Stimulated activated CD8-positive, alpha-beta memory T cell treated with anti-CD3 and anti-CD28 coated beads, Interleukin-12 subunit alpha, Interleukin-12 subunit beta, amount 100 ng/mL, for 24 hours (primary cell): ENCODE results near the gene COL2A1.

ENCODE experiments used
- DNase-seq: peaks from one replicate; pipeline ENCODE4 v3.0.0-alpha.2; 2020; ENCODE audit errors: extremely low read depth

Gene COL2A1

GRCh38 chr12:47989666-47990065 is 14.6 kb downstream of the COL2A1 start:
- DNase-seq, result no peak

- DNase-seq, result no peak
These were observed 15.3 kb downstream of the COL2A1 start for GRCh38 chr12:47989023-47989417.

- DNase-seq, result no peak
These were observed 15.9 kb downstream of the COL2A1 start for GRCh38 chr12:47988073-47989022.

GRCh38 chr12:47987411-47988072 is 16.7 kb downstream of the COL2A1 start:
- no peak for DNase-seq

- DNase-seq, result no peak
These were observed 17.4 kb downstream of the COL2A1 start for GRCh38 chr12:47986832-47987231.

GRCh38 chr12:47986291-47986660 is 18.0 kb downstream of the COL2A1 start:
- no peak for DNase-seq

- no peak for DNase-seq
These were observed 18.5 kb downstream of the COL2A1 start for GRCh38 chr12:47985596-47986290.

GRCh38 chr12:47984331-47984801 is 19.9 kb downstream of the COL2A1 start:
- no peak for DNase-seq

- DNase-seq, result no peak
These were observed 20.6 kb downstream of the COL2A1 start for GRCh38 chr12:47983541-47984115.

- no peak for DNase-seq
These were observed 21.5 kb downstream of the COL2A1 start for GRCh38 chr12:47982770-47983169.

GRCh38 chr12:47982311-47982710 is 22.0 kb downstream of the COL2A1 start:
- no peak for DNase-seq

GRCh38 chr12:47981496-47982260 is 22.6 kb downstream of the COL2A1 start:
- no peak for DNase-seq

GRCh38 chr12:47980779-47981495 is 23.3 kb downstream of the COL2A1 start:
- no peak for DNase-seq

GRCh38 chr12:47980197-47980596 is 24.1 kb downstream of the COL2A1 start:
- DNase-seq, result no peak

- DNase-seq, result no peak
These were observed 24.6 kb downstream of the COL2A1 start for GRCh38 chr12:47979686-47980085.

- no peak for DNase-seq
These were observed 25.1 kb downstream of the COL2A1 start for GRCh38 chr12:47979166-47979565.

GRCh38 chr12:47978598-47978873 is 25.7 kb downstream of the COL2A1 start:
- no peak for DNase-seq

- no peak for DNase-seq
These were observed 26.3 kb downstream of the COL2A1 start for GRCh38 chr12:47977772-47978597.

- DNase-seq, result no peak
These were observed 27.1 kb downstream of the COL2A1 start for GRCh38 chr12:47977046-47977771.
